PC-9 (cell line): Measurements from ENCODE around the gene TMEM51. TPM values are rescaled to one million over a fixed set of nuclear protein-coding genes. Genes with fewer than 3 reads are reported as not detected.

Source experiments
- BruUV-seq: library from RNA; stranded (reverse); fragments of 400-500 nt; replicated peaks from 2 replicates; lab custom pipeline; 2021; lab: Mats Ljungman, UMichigan
- CTCF ChIA-PET: fragments of 300-600 bp; sonication (Branson Sonifier 250); formaldehyde crosslinking; loops from one replicate; lab custom pipeline; 2022; ENCODE audit warnings: antibody characterized with exemption; lab: Charles Lee
- POLR2A ChIA-PET: fragments of 300-600 bp; sonication (Branson Sonifier 250); formaldehyde crosslinking; loops from one replicate; lab custom pipeline; 2022; ENCODE audit warnings: antibody characterized with exemption; ENCODE audit not compliant: unreplicated experiment; lab: Charles Lee
- DNase-seq, 2 experiments: peaks; one replicate each; pipeline versions ENCODE4 v3.0.0 to v3.0.0-alpha.2; 2015 to 2022; ENCODE audit warnings: mixed read lengths in 1 of 2
- H2AFZ ChIP-seq: fragments of 200-600 bp; sonication (generic); 2 replicates; pipeline ENCODE4 v1.8.1; 2017; ENCODE audit warnings: antibody characterized with exemption
- H3F3A ChIP-seq: fragments of 200-600 bp; sonication (generic); 2 replicates; pipeline ENCODE4 v1.8.1; 2017; ENCODE audit warnings: antibody characterized with exemption, mild to moderate bottlenecking, low read depth; ENCODE audit not compliant: insufficient read depth
- H3K27ac ChIP-seq: fragments of 200-600 bp; sonication (generic); 2 replicates; pipeline ENCODE4 v1.6.1; 2016; ENCODE audit warnings: mixed run types
- H3K27me3 ChIP-seq: fragments of 200-600 bp; sonication (generic); 2 replicates; pipeline ENCODE4 v1.6.1; 2016; ENCODE audit warnings: low read depth, mixed run types; ENCODE audit not compliant: insufficient read depth
- H3K36me3 ChIP-seq: fragments of 200-600 bp; sonication (generic); 2 replicates; pipeline ENCODE4 v1.6.1; 2016; ENCODE audit warnings: low read depth, mixed run types
- H3K4me1 ChIP-seq: fragments of 200-600 bp; sonication (generic); replicated peaks from 2 replicates; pipeline ENCODE4 v1.6.1; 2016; ENCODE audit warnings: mixed run types; ENCODE audit not compliant: insufficient read depth
- H3K4me2 ChIP-seq: fragments of 200-600 bp; sonication (generic); 2 replicates; pipeline ENCODE4 v1.6.1; 2017; ENCODE audit warnings: mixed run types
- H3K4me3 ChIP-seq: fragments of 200-600 bp; sonication (generic); 2 replicates; pipeline ENCODE4 v1.6.1; 2016; ENCODE audit warnings: mixed run types
- H3K79me2 ChIP-seq: fragments of 200-600 bp; sonication (generic); 2 replicates; pipeline ENCODE4 v1.6.1; 2017; ENCODE audit warnings: low read depth, mixed run types
- H3K9me2 ChIP-seq: fragments of 200-600 bp; sonication (generic); 2 replicates; pipeline ENCODE4 v1.8.1; 2017; ENCODE audit warnings: mild to moderate bottlenecking; ENCODE audit not compliant: insufficient read depth
- H3K9me3 ChIP-seq: fragments of 200-600 bp; sonication (generic); 2 replicates; pipeline ENCODE4 v1.8.1; 2016; ENCODE audit warnings: low read depth; ENCODE audit not compliant: insufficient read depth
- H4K20me1 ChIP-seq: fragments of 200-600 bp; sonication (generic); 2 replicates; pipeline ENCODE4 v1.8.1; 2017; ENCODE audit not compliant: insufficient read depth
- CTCF ChIP-seq: fragments of 200-600 bp; sonication (generic); conservative IDR thresholded peaks from 2 replicates; pipeline ENCODE4 v1.6.1; 2017; ENCODE audit warnings: mixed run types, antibody characterized with exemption, mild to moderate bottlenecking, moderate library complexity
- EZH2 ChIP-seq: fragments of 200-600 bp; sonication (generic); IDR thresholded peaks from 2 replicates; pipeline ENCODE4 v1.8.0; 2017; ENCODE audit warnings: antibody characterized with exemption, low read depth
- intact Hi-C: fragments of 100-400 bp; cut with micrococcal nuclease; formaldehyde crosslinking; loops from one replicate; pipeline ENCODE4 v1.10.0; 2022; ENCODE audit not compliant: unreplicated experiment
- total RNA-seq: library from RNA; stranded (reverse); gene quantifications from 2 replicates; pipeline ENCODE4 v1.2.3, GENCODE V29; 2021

The TMEM51 gene
- total RNA-seq, 1 experiment from 2014 or later = 11.7 TPM

DNA sequence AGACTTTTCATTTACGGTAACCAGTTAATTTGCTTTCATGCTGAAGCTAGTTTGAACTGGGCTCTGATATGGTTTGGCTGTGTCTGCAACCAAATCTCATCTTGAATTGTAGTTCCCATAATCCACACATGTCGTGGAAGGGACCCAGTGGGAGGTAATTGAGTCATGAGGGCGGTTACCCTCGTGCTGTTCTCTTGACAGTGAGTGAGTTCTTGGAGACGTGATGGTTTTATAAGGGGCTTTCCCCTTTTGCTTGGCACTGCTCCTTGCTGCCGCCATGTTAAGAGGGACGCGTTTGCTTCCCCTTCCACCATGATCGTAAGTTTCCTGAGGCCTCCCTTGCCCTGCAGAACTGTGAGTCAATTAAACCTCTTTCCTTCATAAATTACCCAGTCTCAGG lies 83.2 kb downstream of the TMEM51 start:
- POLR2A ChIA-PET = no interaction called here
- Histone ChIP-seq H2AFZ (no peak overlapping the region), H3F3A (no peaks in the 10 kb centered on the region), H4K20me1 (no peaks in the 10 kb centered on the region), H3K4me2 (no peak overlapping the region), H3K4me1 (no peaks in the 10 kb centered on the region), H3K4me3 (no peak overlapping the region), H3K9me3 (no peaks in the 10 kb centered on the region), H3K36me3 (no peaks in the 10 kb centered on the region), H3K27me3 (no peaks in the 10 kb centered on the region), H3K79me2 (no peaks in the 10 kb centered on the region), H3K27ac (no peak overlapping the region), H3K9me2 (no peaks in the 10 kb centered on the region)
- BruUV-seq = no TSS peak
- intact Hi-C loops = no loop called here
- TF ChIP-seq EZH2 = no peak
- DNase-seq = no peak
- CTCF ChIA-PET = interaction anchor here (0.6 kb wide), 1 partner anchor 96 kb away, joined by 3 read pairs; no protein-coding TSS in a partner anchor

GRCh38 chr1:15238789-15239188 lies 85.2 kb downstream of the TMEM51 start:
- no peaks in the 10 kb centered on the region for H3F3A ChIP-seq
- H3K27ac ChIP-seq = no peak overlapping the region
- H2AFZ ChIP-seq = no peak overlapping the region
- DNase-seq = no peak
- intact Hi-C loops = no loop called here
- TF ChIP-seq CTCF (no peak), EZH2 (no peak)
- no peaks in the 10 kb centered on the region for H3K79me2 ChIP-seq
- H3K4me3 ChIP-seq = no peak overlapping the region
- no peak overlapping the region for H3K4me2 ChIP-seq
- no peaks in the 10 kb centered on the region for H4K20me1 ChIP-seq
- CTCF ChIA-PET = no interaction called here
- no peaks in the 10 kb centered on the region for H3K36me3 ChIP-seq
- H3K27me3 ChIP-seq = no peaks in the 10 kb centered on the region
- POLR2A ChIA-PET = no interaction called here
- BruUV-seq = no TSS peak
- no peaks in the 10 kb centered on the region for H3K9me3 ChIP-seq
- H3K4me1 ChIP-seq = no peaks in the 10 kb centered on the region
- no peaks in the 10 kb centered on the region for H3K9me2 ChIP-seq

GRCh38 chr1:15242766-15243165 lies 89.2 kb downstream of the TMEM51 start:
- BruUV-seq = no TSS peak
- H3K36me3 ChIP-seq = no peaks in the 10 kb centered on the region
- H2AFZ ChIP-seq = no peak overlapping the region
- no peak overlapping the region for H3K4me3 ChIP-seq
- H3K4me1 ChIP-seq = no peaks in the 10 kb centered on the region
- H3K9me2 ChIP-seq = no peaks in the 10 kb centered on the region
- H3K79me2 ChIP-seq = no peaks in the 10 kb centered on the region
- peaks cover 9% of the 10 kb centered on the region; the same call in 1 of the 2 replicates for H3F3A ChIP-seq
- H4K20me1 ChIP-seq = no peaks in the 10 kb centered on the region
- ChIA-PET POLR2A (no interaction called here), CTCF (interaction anchor here (0.7 kb wide), 1 partner anchor 114 kb away, joined by 7 read pairs; no protein-coding TSS in a partner anchor)
- intact Hi-C loops = no loop called here
- H3K4me2 ChIP-seq = no peak overlapping the region
- TF ChIP-seq EZH2 (no peak), CTCF (no peak)
- H3K27ac ChIP-seq = no peak overlapping the region
- no peaks in the 10 kb centered on the region for H3K27me3 ChIP-seq
- no peaks in the 10 kb centered on the region for H3K9me3 ChIP-seq
- no peak for DNase-seq
